K562 treated with DMSO at 1 percent for 12 hours (cell line): ENCODE data around the gene LRRTM3. TPM values are rescaled to one million over a fixed set of nuclear protein-coding genes. Genes with fewer than 3 reads are reported as not detected.

Experiments
- total RNA-seq: library from RNA; unstranded; fragments of 300-600 nt; gene quantifications from 2 replicates; pipeline ENCODE4 v1.2.3, GENCODE V29; 2022; ENCODE audit not compliant: insufficient read depth

The LRRTM3 gene
- not detected in 2 replicates for total RNA-seq

DNA sequence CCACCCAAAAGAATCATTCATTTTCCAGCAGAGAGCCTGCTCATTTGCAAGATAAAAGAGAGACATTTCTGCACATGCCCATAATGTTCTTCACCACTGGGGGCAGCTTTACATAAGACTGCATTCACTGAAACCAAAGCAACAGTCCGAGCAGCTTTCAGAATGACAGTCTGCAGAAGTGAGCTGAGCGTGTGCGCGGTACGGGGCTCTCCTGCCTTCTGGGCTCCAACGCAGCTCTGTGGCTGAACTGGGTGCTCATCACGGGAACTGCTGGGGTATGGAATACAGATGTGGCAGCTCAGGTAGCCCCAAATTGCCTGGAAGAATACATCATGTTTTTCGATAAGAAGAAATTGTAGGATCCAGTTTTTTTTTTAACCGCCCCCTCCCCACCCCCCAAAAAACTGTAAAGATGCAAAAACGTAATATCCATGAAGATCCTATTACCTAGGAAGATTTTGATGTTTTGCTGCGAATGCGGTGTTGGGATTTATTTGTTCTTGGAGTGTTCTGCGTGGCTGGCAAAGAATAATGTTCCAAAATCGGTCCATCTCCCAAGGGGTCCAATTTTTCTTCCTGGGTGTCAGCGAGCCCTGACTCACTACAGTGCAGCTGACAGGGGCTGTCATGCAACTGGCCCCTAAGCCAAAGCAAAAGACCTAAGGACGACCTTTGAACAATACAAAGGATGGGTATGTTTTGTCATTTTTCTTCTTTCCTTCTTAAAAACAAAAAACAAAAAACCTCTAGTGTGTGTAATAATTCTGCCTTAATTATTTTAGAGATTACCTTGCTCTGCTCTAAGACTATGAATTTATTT lies at the start of gene LRRTM3:
LRRTM3 (plus strand) TSS at position 141 of the 820 bp plus-strand sequence.

